ENCODE measurements around the gene GCN1. TPM values are rescaled to one million over a fixed set of nuclear protein-coding genes. Genes with fewer than 3 reads are reported as not detected.
A peak's percentile ranks its signal among the peaks of the same experiment; 100 is the strongest.

Gene GCN1
- total RNA-seq, 1 experiment from 2014 or later, result 181 TPM

DNA sequence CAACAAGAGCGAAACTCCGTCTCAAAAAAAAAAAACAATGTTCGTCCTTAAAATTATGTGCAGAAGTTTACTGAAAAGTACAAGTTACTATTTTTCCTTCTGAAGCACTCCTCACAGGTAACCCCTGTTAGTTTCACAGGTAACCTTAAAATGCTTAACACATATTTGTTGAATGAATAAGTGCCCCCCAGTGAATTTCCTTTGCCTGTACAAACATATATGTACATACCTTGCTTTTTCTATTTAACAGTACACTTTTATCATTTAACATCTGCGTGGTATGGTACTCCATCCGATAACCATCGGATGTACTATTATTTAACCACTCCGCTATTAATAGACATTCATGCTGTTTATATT, 76.6 kb downstream of the GCN1 start:
- peak overlapping the region; percentile 89 for H3K27ac Mint-ChIP-seq
- no peaks in the 10 kb centered on the region; the same call in 1 of the 2 replicates for H3K27me3 Mint-ChIP-seq (ENCODE audit: low read depth)
- H3K4me3 Mint-ChIP-seq, result peak overlapping the region; percentile 82
- TF ChIP-seq, protein P1, sequence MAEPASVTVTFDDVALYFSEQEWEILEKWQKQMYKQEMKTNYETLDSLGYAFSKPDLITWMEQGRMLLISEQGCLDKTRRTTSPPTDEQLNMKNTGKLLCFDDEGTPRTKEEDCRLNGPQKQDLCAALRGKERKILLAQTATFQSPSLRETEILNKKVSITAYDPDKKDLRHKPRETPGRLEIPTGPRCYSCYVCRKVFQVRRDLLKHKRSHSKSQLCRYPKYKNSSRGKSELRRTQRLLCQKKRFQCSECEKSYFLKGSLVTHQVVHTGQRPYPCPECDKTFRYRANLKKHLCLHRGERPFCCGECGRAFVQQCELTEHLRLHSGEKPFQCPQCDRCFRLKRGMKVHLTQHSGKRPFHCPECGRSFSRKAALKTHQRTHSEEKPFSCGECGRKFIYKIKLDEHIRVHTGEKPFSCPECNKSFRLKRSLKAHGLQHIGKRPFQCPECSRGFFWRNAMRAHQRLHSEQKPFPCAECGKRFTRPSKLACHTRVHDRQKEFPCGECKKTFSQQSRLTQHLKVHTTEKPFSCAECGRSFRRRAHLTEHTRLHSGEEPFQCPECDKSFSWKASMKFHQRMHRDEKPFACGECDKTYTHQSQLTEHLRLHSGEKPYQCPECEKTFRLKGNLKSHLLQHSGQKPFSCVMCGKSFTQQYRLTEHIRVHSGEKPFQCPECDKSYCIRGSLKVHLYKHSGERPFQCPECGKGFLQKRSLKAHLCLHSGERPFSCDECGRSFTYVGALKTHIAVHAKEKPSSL (CRISPR knock-in tag; conservative IDR thresholded peaks at IDR 0.05), result no peak
- TF ChIP-seq, protein P2, sequence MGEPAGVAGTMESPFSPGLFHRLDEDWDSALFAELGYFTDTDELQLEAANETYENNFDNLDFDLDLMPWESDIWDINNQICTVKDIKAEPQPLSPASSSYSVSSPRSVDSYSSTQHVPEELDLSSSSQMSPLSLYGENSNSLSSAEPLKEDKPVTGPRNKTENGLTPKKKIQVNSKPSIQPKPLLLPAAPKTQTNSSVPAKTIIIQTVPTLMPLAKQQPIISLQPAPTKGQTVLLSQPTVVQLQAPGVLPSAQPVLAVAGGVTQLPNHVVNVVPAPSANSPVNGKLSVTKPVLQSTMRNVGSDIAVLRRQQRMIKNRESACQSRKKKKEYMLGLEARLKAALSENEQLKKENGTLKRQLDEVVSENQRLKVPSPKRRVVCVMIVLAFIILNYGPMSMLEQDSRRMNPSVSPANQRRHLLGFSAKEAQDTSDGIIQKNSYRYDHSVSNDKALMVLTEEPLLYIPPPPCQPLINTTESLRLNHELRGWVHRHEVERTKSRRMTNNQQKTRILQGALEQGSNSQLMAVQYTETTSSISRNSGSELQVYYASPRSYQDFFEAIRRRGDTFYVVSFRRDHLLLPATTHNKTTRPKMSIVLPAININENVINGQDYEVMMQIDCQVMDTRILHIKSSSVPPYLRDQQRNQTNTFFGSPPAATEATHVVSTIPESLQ (CRISPR knock-in tag; IDR thresholded peaks at IDR 0.05), result no peak
- TF ChIP-seq ZNF121 (CRISPR knock-in tag; IDR thresholded peaks at IDR 0.05) (no peak), ZNF138 (CRISPR knock-in tag; conservative IDR thresholded peaks at IDR 0.05) (no peak), SP1 (CRISPR knock-in tag; conservative IDR thresholded peaks at IDR 0.05) (no peak)
- TF ChIP-seq, protein P3, sequence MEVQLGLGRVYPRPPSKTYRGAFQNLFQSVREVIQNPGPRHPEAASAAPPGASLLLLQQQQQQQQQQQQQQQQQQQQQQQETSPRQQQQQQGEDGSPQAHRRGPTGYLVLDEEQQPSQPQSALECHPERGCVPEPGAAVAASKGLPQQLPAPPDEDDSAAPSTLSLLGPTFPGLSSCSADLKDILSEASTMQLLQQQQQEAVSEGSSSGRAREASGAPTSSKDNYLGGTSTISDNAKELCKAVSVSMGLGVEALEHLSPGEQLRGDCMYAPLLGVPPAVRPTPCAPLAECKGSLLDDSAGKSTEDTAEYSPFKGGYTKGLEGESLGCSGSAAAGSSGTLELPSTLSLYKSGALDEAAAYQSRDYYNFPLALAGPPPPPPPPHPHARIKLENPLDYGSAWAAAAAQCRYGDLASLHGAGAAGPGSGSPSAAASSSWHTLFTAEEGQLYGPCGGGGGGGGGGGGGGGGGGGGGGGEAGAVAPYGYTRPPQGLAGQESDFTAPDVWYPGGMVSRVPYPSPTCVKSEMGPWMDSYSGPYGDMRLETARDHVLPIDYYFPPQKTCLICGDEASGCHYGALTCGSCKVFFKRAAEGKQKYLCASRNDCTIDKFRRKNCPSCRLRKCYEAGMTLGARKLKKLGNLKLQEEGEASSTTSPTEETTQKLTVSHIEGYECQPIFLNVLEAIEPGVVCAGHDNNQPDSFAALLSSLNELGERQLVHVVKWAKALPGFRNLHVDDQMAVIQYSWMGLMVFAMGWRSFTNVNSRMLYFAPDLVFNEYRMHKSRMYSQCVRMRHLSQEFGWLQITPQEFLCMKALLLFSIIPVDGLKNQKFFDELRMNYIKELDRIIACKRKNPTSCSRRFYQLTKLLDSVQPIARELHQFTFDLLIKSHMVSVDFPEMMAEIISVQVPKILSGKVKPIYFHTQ (CRISPR knock-in tag; IDR thresholded peaks at IDR 0.05), result no peak
- ChIA-PET POLR2A (interaction anchor here (0.8 to 3.3 kb wide), 12 partner anchors 9 to 174 kb away, joined by 3 to 23 read pairs (median 6); partner anchors contain the start of genes BICDL1, RNU4-2 and RPLP0), CTCF (interaction anchor here (0.8 to 5.4 kb wide), 11 partner anchors 15 to 249 kb away, joined by 3 to 48 read pairs (median 5); partner anchors contain the start of genes PXN, RPLP0 and SIRT4)
- ATAC-seq, result no peak
- peaks cover 31% of the 10 kb centered on the region for H3K4me1 Mint-ChIP-seq
- no peak for DNase-seq (ENCODE audit: low spot score)
- H3K36me3 Mint-ChIP-seq, result peaks cover 9% of the 10 kb centered on the region
- H3K9me3 Mint-ChIP-seq, result no peaks in the 10 kb centered on the region

DNA sequence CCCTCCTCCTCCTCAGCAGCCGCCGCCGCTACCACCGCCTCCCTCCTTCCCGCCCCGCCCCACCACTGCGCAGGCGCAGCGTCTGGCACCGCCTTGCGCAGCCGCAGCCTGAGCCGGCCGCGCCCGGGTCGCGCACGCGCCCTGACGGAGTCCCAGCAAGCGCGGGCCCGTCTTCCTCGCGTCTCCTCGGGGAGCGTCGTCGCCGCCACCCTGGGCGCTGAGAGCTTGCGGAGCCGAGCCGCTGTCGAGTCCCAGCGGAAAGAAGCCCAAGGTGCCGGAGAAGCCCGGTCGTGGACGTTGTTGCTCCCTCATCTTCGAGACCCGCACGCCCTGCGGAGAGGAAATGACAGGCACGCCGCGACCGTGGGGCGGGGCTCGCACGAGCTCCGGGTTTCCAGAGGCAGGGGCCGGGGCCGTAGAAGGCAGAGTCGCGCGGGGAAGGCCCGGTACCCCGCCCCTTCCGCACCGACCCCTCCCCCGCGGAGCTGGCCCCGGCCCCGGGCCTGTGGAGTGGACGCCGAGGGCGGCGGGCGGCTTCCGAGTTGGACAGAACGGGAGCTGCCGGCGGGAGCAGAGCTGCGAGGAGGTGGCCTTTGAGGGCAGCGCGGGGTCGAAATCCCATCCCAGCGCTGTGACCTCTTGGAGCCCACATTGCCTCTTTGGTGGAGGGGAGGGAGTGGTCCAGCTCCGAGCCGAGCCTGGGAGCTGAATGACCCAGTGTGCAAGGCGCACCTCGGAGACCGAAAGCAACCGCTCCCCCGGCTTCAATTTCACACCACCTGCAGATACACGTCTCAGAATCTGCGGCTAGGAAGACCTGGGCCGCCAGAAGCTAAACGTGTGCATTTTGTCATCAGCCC, 77.5 kb downstream of the GCN1 start:
- H3K4me1 Mint-ChIP-seq, result peaks cover 31% of the 10 kb centered on the region
- no peaks in the 10 kb centered on the region for H3K9me3 Mint-ChIP-seq
- peaks cover 9% of the 10 kb centered on the region for H3K36me3 Mint-ChIP-seq
- peak overlapping the region; percentile 82 for H3K4me3 Mint-ChIP-seq
- peak overlapping the region; percentile 89 for H3K27ac Mint-ChIP-seq
- ATAC-seq (peak; percentile 83), DNase-seq (ENCODE audit: low spot score) (peak; percentile 98)
- no peaks in the 10 kb centered on the region; the same call in 1 of the 2 replicates for H3K27me3 Mint-ChIP-seq (ENCODE audit: low read depth)
- ChIA-PET CTCF (interaction anchor here (0.8 to 5.4 kb wide), 14 partner anchors 9 to 312 kb away, joined by 3 to 48 read pairs (median 4); partner anchors contain the start of genes PXN and RPLP0), POLR2A (interaction anchor here (0.8 to 3.3 kb wide), 16 partner anchors 10 to 175 kb away, joined by 3 to 23 read pairs (median 6); partner anchors contain the start of genes BICDL1, PXN, RNU4-2 and RPLP0)
- TF ChIP-seq NFE2L1 (CRISPR knock-in tag; IDR thresholded peaks at IDR 0.05) (peak; percentile 88), ZNF232 (CRISPR knock-in tag; IDR thresholded peaks at IDR 0.05) (peak; percentile 83), NFYB (CRISPR knock-in tag; conservative IDR thresholded peaks at IDR 0.05; ENCODE audit: low read depth) (no peak), JUN (CRISPR knock-in tag; IDR thresholded peaks at IDR 0.05) (no peak), CREM (CRISPR knock-in tag; IDR thresholded peaks at IDR 0.05) (peak; percentile 62; the same call in 1 of the 2 replicates), SMAD4 (CRISPR knock-in tag; IDR thresholded peaks at IDR 0.05) (no peak), NR3C1 (CRISPR knock-in tag; conservative IDR thresholded peaks at IDR 0.05; ENCODE audit: low read depth) (no peak), RELA (CRISPR knock-in tag; IDR thresholded peaks at IDR 0.05; ENCODE audit: borderline replicate concordance) (peak; percentile 78; the same call in 1 of the 2 replicates)
- TF ChIP-seq, protein P4, sequence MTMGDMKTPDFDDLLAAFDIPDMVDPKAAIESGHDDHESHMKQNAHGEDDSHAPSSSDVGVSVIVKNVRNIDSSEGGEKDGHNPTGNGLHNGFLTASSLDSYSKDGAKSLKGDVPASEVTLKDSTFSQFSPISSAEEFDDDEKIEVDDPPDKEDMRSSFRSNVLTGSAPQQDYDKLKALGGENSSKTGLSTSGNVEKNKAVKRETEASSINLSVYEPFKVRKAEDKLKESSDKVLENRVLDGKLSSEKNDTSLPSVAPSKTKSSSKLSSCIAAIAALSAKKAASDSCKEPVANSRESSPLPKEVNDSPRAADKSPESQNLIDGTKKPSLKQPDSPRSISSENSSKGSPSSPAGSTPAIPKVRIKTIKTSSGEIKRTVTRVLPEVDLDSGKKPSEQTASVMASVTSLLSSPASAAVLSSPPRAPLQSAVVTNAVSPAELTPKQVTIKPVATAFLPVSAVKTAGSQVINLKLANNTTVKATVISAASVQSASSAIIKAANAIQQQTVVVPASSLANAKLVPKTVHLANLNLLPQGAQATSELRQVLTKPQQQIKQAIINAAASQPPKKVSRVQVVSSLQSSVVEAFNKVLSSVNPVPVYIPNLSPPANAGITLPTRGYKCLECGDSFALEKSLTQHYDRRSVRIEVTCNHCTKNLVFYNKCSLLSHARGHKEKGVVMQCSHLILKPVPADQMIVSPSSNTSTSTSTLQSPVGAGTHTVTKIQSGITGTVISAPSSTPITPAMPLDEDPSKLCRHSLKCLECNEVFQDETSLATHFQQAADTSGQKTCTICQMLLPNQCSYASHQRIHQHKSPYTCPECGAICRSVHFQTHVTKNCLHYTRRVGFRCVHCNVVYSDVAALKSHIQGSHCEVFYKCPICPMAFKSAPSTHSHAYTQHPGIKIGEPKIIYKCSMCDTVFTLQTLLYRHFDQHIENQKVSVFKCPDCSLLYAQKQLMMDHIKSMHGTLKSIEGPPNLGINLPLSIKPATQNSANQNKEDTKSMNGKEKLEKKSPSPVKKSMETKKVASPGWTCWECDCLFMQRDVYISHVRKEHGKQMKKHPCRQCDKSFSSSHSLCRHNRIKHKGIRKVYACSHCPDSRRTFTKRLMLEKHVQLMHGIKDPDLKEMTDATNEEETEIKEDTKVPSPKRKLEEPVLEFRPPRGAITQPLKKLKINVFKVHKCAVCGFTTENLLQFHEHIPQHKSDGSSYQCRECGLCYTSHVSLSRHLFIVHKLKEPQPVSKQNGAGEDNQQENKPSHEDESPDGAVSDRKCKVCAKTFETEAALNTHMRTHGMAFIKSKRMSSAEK (CRISPR knock-in tag; IDR thresholded peaks at IDR 0.05; ENCODE audit: borderline replicate concordance), result no peak
- TF ChIP-seq, protein P5, sequence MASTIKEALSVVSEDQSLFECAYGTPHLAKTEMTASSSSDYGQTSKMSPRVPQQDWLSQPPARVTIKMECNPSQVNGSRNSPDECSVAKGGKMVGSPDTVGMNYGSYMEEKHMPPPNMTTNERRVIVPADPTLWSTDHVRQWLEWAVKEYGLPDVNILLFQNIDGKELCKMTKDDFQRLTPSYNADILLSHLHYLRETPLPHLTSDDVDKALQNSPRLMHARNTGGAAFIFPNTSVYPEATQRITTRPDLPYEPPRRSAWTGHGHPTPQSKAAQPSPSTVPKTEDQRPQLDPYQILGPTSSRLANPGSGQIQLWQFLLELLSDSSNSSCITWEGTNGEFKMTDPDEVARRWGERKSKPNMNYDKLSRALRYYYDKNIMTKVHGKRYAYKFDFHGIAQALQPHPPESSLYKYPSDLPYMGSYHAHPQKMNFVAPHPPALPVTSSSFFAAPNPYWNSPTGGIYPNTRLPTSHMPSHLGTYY (CRISPR knock-in tag; IDR thresholded peaks at IDR 0.05), result no peak
- TF ChIP-seq, protein P6, sequence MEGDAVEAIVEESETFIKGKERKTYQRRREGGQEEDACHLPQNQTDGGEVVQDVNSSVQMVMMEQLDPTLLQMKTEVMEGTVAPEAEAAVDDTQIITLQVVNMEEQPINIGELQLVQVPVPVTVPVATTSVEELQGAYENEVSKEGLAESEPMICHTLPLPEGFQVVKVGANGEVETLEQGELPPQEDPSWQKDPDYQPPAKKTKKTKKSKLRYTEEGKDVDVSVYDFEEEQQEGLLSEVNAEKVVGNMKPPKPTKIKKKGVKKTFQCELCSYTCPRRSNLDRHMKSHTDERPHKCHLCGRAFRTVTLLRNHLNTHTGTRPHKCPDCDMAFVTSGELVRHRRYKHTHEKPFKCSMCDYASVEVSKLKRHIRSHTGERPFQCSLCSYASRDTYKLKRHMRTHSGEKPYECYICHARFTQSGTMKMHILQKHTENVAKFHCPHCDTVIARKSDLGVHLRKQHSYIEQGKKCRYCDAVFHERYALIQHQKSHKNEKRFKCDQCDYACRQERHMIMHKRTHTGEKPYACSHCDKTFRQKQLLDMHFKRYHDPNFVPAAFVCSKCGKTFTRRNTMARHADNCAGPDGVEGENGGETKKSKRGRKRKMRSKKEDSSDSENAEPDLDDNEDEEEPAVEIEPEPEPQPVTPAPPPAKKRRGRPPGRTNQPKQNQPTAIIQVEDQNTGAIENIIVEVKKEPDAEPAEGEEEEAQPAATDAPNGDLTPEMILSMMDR (IDR thresholded peaks at IDR 0.05), result no peak
